IMR-90 (cell line): ENCODE measurements around the gene MARCHF6. TPM values are rescaled to one million over a fixed set of nuclear protein-coding genes. Genes with fewer than 3 reads are reported as not detected.

Source experiments
- ATAC-seq: fragments of 200-7000 bp; cut with Tn5 transposase; 2 replicates; pipeline ENCODE4 v1.9.1; 2020; ENCODE audit warnings: low read depth, mild to moderate bottlenecking, moderate library complexity
- BruUV-seq: library from RNA; stranded (reverse); fragments of 400-500 nt; replicated peaks from 2 replicates; lab custom pipeline; 2021; lab: Mats Ljungman, UMichigan
- CTCF ChIA-PET: fragments of 300-600 bp; formaldehyde crosslinking; extraction: SDS; loops from one replicate; lab custom pipeline; 2021; ENCODE audit warnings: antibody characterized with exemption; lab: Yijun Ruan, JAX
- POLR2A ChIA-PET: fragments of 300-600 bp; sonication (Branson Sonifier 250); formaldehyde crosslinking; loops from one replicate; lab custom pipeline; 2022; ENCODE audit warnings: antibody characterized with exemption; ENCODE audit not compliant: unreplicated experiment; lab: Charles Lee
- DNase-seq: peaks from one replicate; pipeline ENCODE4 v3.0.0; 2013
- H2AFZ ChIP-seq: replicated peaks from 2 replicates; pipeline ENCODE3; 2013; ENCODE audit warnings: low read length, mild to moderate bottlenecking; ENCODE audit not compliant: poor library complexity
- H2AK5ac ChIP-seq: 2 replicates; pipeline ENCODE4 v1.6.1; 2013; ENCODE audit warnings: low read depth, low read length, inconsistent platforms
- H2AK9ac ChIP-seq: replicated peaks from 2 replicates; pipeline ENCODE3; 2013; ENCODE audit warnings: mild to moderate bottlenecking, low read depth, low read length, moderate library complexity; ENCODE audit not compliant: poor library complexity
- H2BK120ac ChIP-seq: 2 replicates; pipeline ENCODE4 v1.6.1; 2013; ENCODE audit warnings: low read depth, low read length, inconsistent platforms
- H2BK15ac ChIP-seq: 3 replicates; pipeline ENCODE4 v1.6.1; 2013; ENCODE audit warnings: low read depth, low read length, inconsistent platforms
- H2BK20ac ChIP-seq: 2 replicates; pipeline ENCODE4 v1.6.1; 2013; ENCODE audit warnings: low read depth, mild to moderate bottlenecking, inconsistent platforms, low read length, moderate library complexity
- H2BK5ac ChIP-seq: 2 replicates; pipeline ENCODE4 v1.6.1; 2013; ENCODE audit warnings: mild to moderate bottlenecking, low read depth, low read length, inconsistent platforms; ENCODE audit not compliant: poor library complexity, severe bottlenecking
- H3K14ac ChIP-seq: replicated peaks from 2 replicates; pipeline ENCODE4 v1.6.1; 2013; ENCODE audit warnings: low read depth, low read length, inconsistent platforms
- H3K18ac ChIP-seq: 2 replicates; pipeline ENCODE4 v1.6.1; 2013; ENCODE audit warnings: low read depth, low read length, control low read depth
- H3K23ac ChIP-seq: 2 replicates; pipeline ENCODE4 v1.6.1; 2013; ENCODE audit warnings: low read depth, low read length, inconsistent platforms
- H3K27ac ChIP-seq: 2 replicates; pipeline ENCODE4 v1.5.1; 2013; ENCODE audit warnings: mild to moderate bottlenecking, control low read depth, low read length; ENCODE audit not compliant: insufficient read depth
- H3K27me3 ChIP-seq: 2 replicates; pipeline ENCODE4 v1.6.1; 2013; ENCODE audit warnings: low read length; ENCODE audit not compliant: control insufficient read depth, insufficient read depth
- H3K36me3 ChIP-seq: 2 replicates; pipeline ENCODE4 v1.6.1; 2013; ENCODE audit warnings: low read length, mixed read lengths; ENCODE audit not compliant: control insufficient read depth, insufficient read depth
- H3K4ac ChIP-seq: 2 replicates; pipeline ENCODE4 v1.6.1; 2013; ENCODE audit warnings: low read depth, low read length, inconsistent platforms
- H3K4me1 ChIP-seq: 2 replicates; pipeline ENCODE4 v1.6.1; 2013; ENCODE audit warnings: low read length, mixed read lengths; ENCODE audit not compliant: control insufficient read depth, insufficient read depth
- H3K4me2 ChIP-seq: 2 replicates; pipeline ENCODE4 v1.6.1; 2013; ENCODE audit warnings: low read depth, mild to moderate bottlenecking, control low read depth, low read length, moderate library complexity
- H3K4me3 ChIP-seq: 2 replicates; pipeline ENCODE4 v1.5.1; 2013; ENCODE audit warnings: low read depth, mild to moderate bottlenecking, control low read depth, low read length, moderate library complexity; ENCODE audit not compliant: insufficient read depth
- H3K56ac ChIP-seq: 2 replicates; pipeline ENCODE4 v1.6.1; 2013; ENCODE audit warnings: low read length, inconsistent platforms; ENCODE audit not compliant: insufficient read depth; ENCODE audit errors: extremely low read depth
- H3K79me1 ChIP-seq, 2 experiments: 2 replicates each; pipeline ENCODE4 v1.6.1; 2013; ENCODE audit warnings: low read length in 2 of 2, inconsistent platforms in 1 of 2, low read depth in 1 of 2
- H3K9ac ChIP-seq: 2 replicates; pipeline ENCODE4 v1.6.1; 2013; ENCODE audit warnings: low read depth, low read length, control low read depth
- H3K9me1 ChIP-seq: 2 replicates; pipeline ENCODE4 v1.6.1; 2013; ENCODE audit warnings: low read length, inconsistent platforms; ENCODE audit not compliant: insufficient read depth
- H3K9me3 ChIP-seq: 2 replicates; pipeline ENCODE4 v1.6.1; 2013; ENCODE audit warnings: low read length; ENCODE audit not compliant: control insufficient read depth, insufficient read depth
- H4K20me1 ChIP-seq: 2 replicates; pipeline ENCODE4 v1.6.1; 2013; ENCODE audit warnings: low read length, inconsistent platforms; ENCODE audit not compliant: insufficient read depth
- H4K5ac ChIP-seq: 2 replicates; pipeline ENCODE4 v1.6.1; 2013; ENCODE audit warnings: mild to moderate bottlenecking, low read depth, low read length, control low read depth
- H4K8ac ChIP-seq, 2 experiments: 2 replicates each; pipeline ENCODE4 v1.6.1; 2013; ENCODE audit warnings: low read depth in 2 of 2, low read length in 2 of 2, control low read depth in 1 of 2, inconsistent platforms in 1 of 2
- H4K91ac ChIP-seq: 2 replicates; pipeline ENCODE4 v1.6.1; 2013; ENCODE audit warnings: low read depth, low read length, inconsistent platforms; ENCODE audit not compliant: insufficient read depth
- BHLHE40 ChIP-seq: fragments of 150-350 bp; IDR thresholded peaks from 2 replicates; pipeline ENCODE4 v1.6.1; 2016; ENCODE audit warnings: mild to moderate bottlenecking, low read depth, low read length
- CEBPB ChIP-seq: IDR thresholded peaks from 2 replicates; pipeline ENCODE4 v1.6.1; 2012; ENCODE audit warnings: low read depth, low read length, improper control_type of control experiment
- CTCF ChIP-seq: conservative IDR thresholded peaks from 2 replicates; pipeline ENCODE4 v1.5.1; 2012; ENCODE audit warnings: mild to moderate bottlenecking, low read depth, low read length, improper control_type of control experiment
- ELK1 ChIP-seq: fragments of 150-350 bp; IDR thresholded peaks from 2 replicates; pipeline ENCODE4 v1.6.1; 2016; ENCODE audit warnings: low read depth, mild to moderate bottlenecking, low read length, moderate library complexity, borderline replicate concordance
- FOS ChIP-seq: fragments of 150-350 bp; IDR thresholded peaks from 2 replicates; pipeline ENCODE4 v1.6.1; 2016; ENCODE audit warnings: low read depth, low read length
- MAZ ChIP-seq: IDR thresholded peaks from 2 replicates; pipeline ENCODE4 v1.6.1; 2012; ENCODE audit warnings: low read depth, mild to moderate bottlenecking, low read length, improper control_type of control experiment, moderate library complexity, borderline replicate concordance
- NFE2L2 ChIP-seq: fragments of 150-350 bp; IDR thresholded peaks from 2 replicates; pipeline ENCODE4 v1.6.1; 2016; ENCODE audit warnings: low read depth, mild to moderate bottlenecking, low read length
- RAD21 ChIP-seq: IDR thresholded peaks from 2 replicates; pipeline ENCODE4 v1.6.1; 2012; ENCODE audit warnings: low read length, improper control_type of control experiment
- RCOR1 ChIP-seq: IDR thresholded peaks from 2 replicates; pipeline ENCODE4 v1.6.1; 2012; ENCODE audit warnings: mild to moderate bottlenecking, low read length, improper control_type of control experiment; ENCODE audit not compliant: insufficient replicate concordance
- RFX5 ChIP-seq: IDR thresholded peaks from 2 replicates; pipeline ENCODE4 v1.8.0; 2012; ENCODE audit warnings: low read depth, mild to moderate bottlenecking, low read length, moderate library complexity
- SMC3 ChIP-seq: fragments of 150-350 bp; IDR thresholded peaks from 2 replicates; pipeline ENCODE4 v1.6.1; 2016; ENCODE audit warnings: low read depth, mild to moderate bottlenecking, antibody characterized with exemption, low read length, moderate library complexity
- USF2 ChIP-seq: fragments of 150-350 bp; IDR thresholded peaks from 2 replicates; pipeline ENCODE4 v1.6.1; 2017; ENCODE audit warnings: mild to moderate bottlenecking, antibody characterized with exemption, low read length, low read depth
- WGBS, 2 experiments: methylation state at CpG; one replicate each; pipeline versions ENCODE4 v1.1.5 to v1.1.7; 2013; ENCODE audit warnings: missing lambda C conversion rate in 2 of 2; ENCODE audit not compliant: insufficient read length in 1 of 2; ENCODE audit errors: extremely low coverage in 2 of 2; 5-methylcytosine and 5-hydroxymethylcytosine counted together
- dilution Hi-C: fragments of 300-500 bp; cut with HindIII; formaldehyde crosslinking; loops from one replicate; pipeline ENCODE4 v1.14.3; 2018; ENCODE audit warnings: low sequenced_read_pairs; ENCODE audit not compliant: unreplicated experiment
- in situ Hi-C: fragments of 300-500 bp; cut with MboI; formaldehyde crosslinking; loops from 3 replicates; pipeline ENCODE4 v1.14.3; 2019; ENCODE audit warnings: low sequenced_read_pairs, inconsistent platforms, mixed read lengths
- intact Hi-C: fragments of 100-400 bp; cut with micrococcal nuclease; formaldehyde crosslinking; loops from 2 replicates; pipeline ENCODE4 v1.10.0; 2022
- polyA plus RNA-seq, 3 experiments: library from polyadenylated mRNA; depleted of rRNA; stranded (reverse); fragments of >200 nt; gene quantifications; 2 replicates each; pipeline ENCODE4 v1.2.3, GENCODE V29; 2012; ENCODE audit warnings: low replicate concordance in 1 of 3
- total RNA-seq: library from RNA; depleted of rRNA; stranded (reverse); fragments of >200 nt; gene quantifications from 2 replicates; pipeline ENCODE4 v1.2.3, GENCODE V29; 2012

The MARCHF6 gene
- total and polyA plus RNA-seq, 2 of the 4 experiments (the other 2 are of a cell fraction) = 55.2 to 62.6 TPM

- H3K36me3 ChIP-seq = no peaks in the 10 kb centered on the region
- H3K9ac ChIP-seq = no peak overlapping the region
- BruUV-seq = no TSS peak
- H3K14ac ChIP-seq = no peak overlapping the region
- ATAC-seq = no peak
- H3K9me1 ChIP-seq = no peaks in the 10 kb centered on the region
- no peaks in the 10 kb centered on the region for H3K4me1 ChIP-seq
- DNase-seq = no peak
- H2BK20ac ChIP-seq = no peak overlapping the region
- H4K5ac ChIP-seq = no peak overlapping the region
- no peak overlapping the region for H3K27ac ChIP-seq
- in situ Hi-C loops = no loop called here
- H3K23ac ChIP-seq = no peak overlapping the region
- no peak overlapping the region for H3K4me2 ChIP-seq
- H3K27me3 ChIP-seq = peaks cover 4% of the 10 kb centered on the region; the same call in 1 of the 2 replicates
- no peaks in the 10 kb centered on the region for H4K20me1 ChIP-seq
- no peaks in the 10 kb centered on the region for H3K9me3 ChIP-seq
- H2BK15ac ChIP-seq = no peak overlapping the region
- no peak overlapping the region for H3K18ac ChIP-seq
- intact Hi-C loops = no loop called here
- no peak overlapping the region for H3K4ac ChIP-seq
- no peak overlapping the region for H2BK120ac ChIP-seq
- ChIA-PET POLR2A (no interaction called here), CTCF (no interaction called here)
- H3K4me3 ChIP-seq = no peak overlapping the region
- H2AK9ac ChIP-seq = no peak overlapping the region
- no peak overlapping the region for H2AK5ac ChIP-seq
- no peak overlapping the region for H3K56ac ChIP-seq
- TF ChIP-seq MAZ (no peak), SMC3 (no peak), BHLHE40 (no peak), CEBPB (no peak), RCOR1 (no peak), ELK1 (no peak), CTCF (no peak), NFE2L2 (no peak), RFX5 (no peak), RAD21 (no peak), USF2 (no peak), FOS (no peak)
- H2BK5ac ChIP-seq = no peak overlapping the region
- H2AFZ ChIP-seq = no peak overlapping the region
- no peak overlapping the region for H4K8ac ChIP-seq
- H3K79me1 ChIP-seq = no peaks in the 10 kb centered on the region
- no CpG with 5 or more reads among the region's 2 CpGs for WGBS, 2 experiments
- dilution Hi-C loops = no loop called here
- H4K91ac ChIP-seq = no peak overlapping the region
These were observed 14.8 kb upstream of the MARCHF6 start for GRCh38 chr5:10338686-10339057.
